ENCODE data around the gene CNOT2.

DNA sequence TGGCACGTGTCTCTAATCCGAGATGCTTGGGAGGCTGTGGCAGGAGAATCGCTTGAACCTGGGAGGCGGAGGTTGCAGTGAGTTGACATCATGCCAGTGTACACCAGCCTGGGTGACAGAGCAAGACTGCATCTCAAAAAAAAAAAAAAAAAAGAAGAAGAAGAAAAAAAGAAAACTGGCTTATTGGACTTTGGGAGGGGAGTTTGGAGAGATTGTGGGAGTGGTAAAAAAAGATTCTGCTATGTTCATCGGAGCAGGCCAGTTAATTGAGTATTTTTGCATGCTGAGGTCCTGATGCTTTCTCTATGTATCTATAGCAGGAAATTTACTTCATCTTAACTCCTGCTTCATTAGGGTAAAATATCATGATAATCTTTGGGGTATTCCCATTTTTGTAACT is 11.6 kb downstream of the CNOT2 start:
- TF ChIP-seq CTCF (IDR thresholded peaks at IDR 0.05) (no peak), POLR2A (IDR thresholded peaks at IDR 0.05) (no peak)

Measured in Peyer's patch (tissue), 4 donors.